Measurements from ENCODE around the gene ZNF516. TPM values are rescaled to one million over a fixed set of nuclear protein-coding genes. Genes with fewer than 3 reads are reported as not detected.

The ZNF516 gene
- total and polyA plus RNA-seq, 2 experiments from 2014 or later: 17.8 to 29.4 TPM

GRCh38 chr18:76383636-76384035 is 111.4 kb downstream of the ZNF516 start:
- no peak overlapping the region for H3K9ac ChIP-seq
- no peaks in the 10 kb centered on the region for H3K9me2 ChIP-seq (ENCODE audit: insufficient read depth)
- WGBS, 2 experiments (ENCODE audit: low coverage in 1 of 2, low lambda C conversion rate in 2 of 2, missing lambda C conversion rate in 2 of 2): 83 to 86% methylated on average over 13 of the region's 13 CpGs
- no peaks in the 10 kb centered on the region for H3K27me3 ChIP-seq (replicated peaks; ENCODE audit: insufficient read depth)
- H3K4me2 ChIP-seq (ENCODE audit: unreplicated experiment): no peak overlapping the region
- no peaks in the 10 kb centered on the region for H3K4me1 ChIP-seq (ENCODE audit: insufficient read depth)
- no peak for DNase-seq
- no peaks in the 10 kb centered on the region for H3K36me3 ChIP-seq (ENCODE audit: low read depth)
- no peak overlapping the region for H3K27ac ChIP-seq
- H3K4me3 ChIP-seq: no peak overlapping the region
- H2AFZ ChIP-seq: no peak overlapping the region
- H3F3A ChIP-seq (ENCODE audit: insufficient read depth): no peaks in the 10 kb centered on the region
- H4K20me1 ChIP-seq (ENCODE audit: insufficient read depth): 0 out of 2 replicates have a peak, but pooled peaks cover 5% of the 10 kb centered on the region
- TF ChIP-seq EZH2 (IDR thresholded peaks at IDR 0.05; ENCODE audit: insufficient read depth, poor library complexity, severe bottlenecking) (no peak), EZH2phosphoT487 (IDR thresholded peaks at IDR 0.05; ENCODE audit: insufficient read depth, low read depth) (no peak)
- in situ Hi-C loops (cut with MboI): no loop called here
- H3K79me2 ChIP-seq (ENCODE audit: insufficient read depth): peaks cover 79% of the 10 kb centered on the region
- no peaks in the 10 kb centered on the region for H3K9me3 ChIP-seq (ENCODE audit: low read depth)

- 95 to 96% methylated on average over 8 of the region's 8 CpGs for WGBS, 2 experiments (ENCODE audit: low coverage in 1 of 2, low lambda C conversion rate in 2 of 2, missing lambda C conversion rate in 2 of 2)
Observed at GRCh38 chr18:76382275-76382674, 112.8 kb downstream of the ZNF516 start.

GRCh38 chr18:76380791-76381405 is 114.1 kb downstream of the ZNF516 start:
- Histone ChIP-seq H3K36me3 (ENCODE audit: low read depth) (no peaks in the 10 kb centered on the region; the same call in 1 of the 2 replicates), H3K27me3 (replicated peaks; ENCODE audit: insufficient read depth) (no peaks in the 10 kb centered on the region), H3K4me1 (ENCODE audit: insufficient read depth) (no peaks in the 10 kb centered on the region), H3K9me2 (ENCODE audit: insufficient read depth) (no peaks in the 10 kb centered on the region), H4K20me1 (ENCODE audit: insufficient read depth) (no peaks in the 10 kb centered on the region), H3K9me3 (ENCODE audit: low read depth) (no peaks in the 10 kb centered on the region), H3K9ac (no peak overlapping the region), H2AFZ (no peak overlapping the region), H3K27ac (no peak overlapping the region), H3K4me3 (no peak overlapping the region), H3F3A (ENCODE audit: insufficient read depth) (no peaks in the 10 kb centered on the region), H3K79me2 (ENCODE audit: insufficient read depth) (peaks cover 65% of the 10 kb centered on the region), H3K4me2 (ENCODE audit: unreplicated experiment) (no peak overlapping the region)
- WGBS, 2 experiments (ENCODE audit: low coverage in 1 of 2, low lambda C conversion rate in 2 of 2, missing lambda C conversion rate in 2 of 2): 73 to 74% methylated on average over 26 of the region's 26 CpGs
- TF ChIP-seq EZH2phosphoT487 (IDR thresholded peaks at IDR 0.05; ENCODE audit: insufficient read depth, low read depth): no peak
- TF ChIP-seq EZH2 (IDR thresholded peaks at IDR 0.05; ENCODE audit: insufficient read depth, poor library complexity, severe bottlenecking): no peak
- in situ Hi-C loops (cut with MboI): no loop called here
- peak; percentile 40 for DNase-seq

More at GRCh38 chr18:76382275-76382674, 112.8 kb downstream of the ZNF516 start:
- H3K27ac ChIP-seq: no peak overlapping the region
- H3K9ac ChIP-seq: no peak overlapping the region
- no peak for TF ChIP-seq EZH2 (IDR thresholded peaks at IDR 0.05; ENCODE audit: insufficient read depth, poor library complexity, severe bottlenecking)
- TF ChIP-seq EZH2phosphoT487 (IDR thresholded peaks at IDR 0.05; ENCODE audit: insufficient read depth, low read depth): no peak
- in situ Hi-C loops (cut with MboI): no loop called here
- H3K9me2 ChIP-seq (ENCODE audit: insufficient read depth): no peaks in the 10 kb centered on the region
- H3K4me3 ChIP-seq: no peak overlapping the region
- no peaks in the 10 kb centered on the region for H3K4me1 ChIP-seq (ENCODE audit: insufficient read depth)
- no peaks in the 10 kb centered on the region for H3K36me3 ChIP-seq (ENCODE audit: low read depth)
- no peaks in the 10 kb centered on the region for H3K9me3 ChIP-seq (ENCODE audit: low read depth)
- H3K27me3 ChIP-seq (replicated peaks; ENCODE audit: insufficient read depth): no peaks in the 10 kb centered on the region
- no peaks in the 10 kb centered on the region for H3F3A ChIP-seq (ENCODE audit: insufficient read depth)
- no peak overlapping the region for H3K4me2 ChIP-seq (ENCODE audit: unreplicated experiment)
- H4K20me1 ChIP-seq (ENCODE audit: insufficient read depth): 0 out of 2 replicates have a peak, but pooled peaks cover 5% of the 10 kb centered on the region
- H2AFZ ChIP-seq: no peak overlapping the region
- H3K79me2 ChIP-seq (ENCODE audit: insufficient read depth): peaks cover 68% of the 10 kb centered on the region
- no peak for DNase-seq

GRCh38 chr18:76380127-76380729 is 114.8 kb downstream of the ZNF516 start:
- Histone ChIP-seq H3K4me2 (ENCODE audit: unreplicated experiment) (no peak overlapping the region), H3K27me3 (replicated peaks; ENCODE audit: insufficient read depth) (no peaks in the 10 kb centered on the region), H3K36me3 (ENCODE audit: low read depth) (no peaks in the 10 kb centered on the region; the same call in 1 of the 2 replicates), H3K4me3 (no peak overlapping the region), H3K79me2 (ENCODE audit: insufficient read depth) (peaks cover 65% of the 10 kb centered on the region), H3K4me1 (ENCODE audit: insufficient read depth) (no peaks in the 10 kb centered on the region), H3K9me2 (ENCODE audit: insufficient read depth) (no peaks in the 10 kb centered on the region), H3K9ac (no peak overlapping the region), H3K27ac (no peak overlapping the region), H3F3A (ENCODE audit: insufficient read depth) (no peaks in the 10 kb centered on the region), H4K20me1 (ENCODE audit: insufficient read depth) (no peaks in the 10 kb centered on the region), H2AFZ (no peak overlapping the region), H3K9me3 (ENCODE audit: low read depth) (no peaks in the 10 kb centered on the region)
- TF ChIP-seq EZH2 (IDR thresholded peaks at IDR 0.05; ENCODE audit: insufficient read depth, poor library complexity, severe bottlenecking) (no peak), EZH2phosphoT487 (IDR thresholded peaks at IDR 0.05; ENCODE audit: insufficient read depth, low read depth) (no peak)
- in situ Hi-C loops (cut with MboI): no loop called here
- no peak for DNase-seq
- 95 to 96% methylated on average over 19 of the region's 19 CpGs for WGBS, 2 experiments (ENCODE audit: low coverage in 1 of 2, low lambda C conversion rate in 2 of 2, missing lambda C conversion rate in 2 of 2)

Data from GM23248 (cell line).